A549 treated with GW870086 at 1 μM for 4 hours (cell line): ENCODE measurements around the gene AMDHD2. TPM values are rescaled to one million over a fixed set of nuclear protein-coding genes. Genes with fewer than 3 reads are reported as not detected.

Source experiments
- total RNA-seq: library from RNA; stranded (reverse); fragments of 200-300 nt; extraction: Qiagen RNA extraction; gene quantifications from 5 replicates; pipeline ENCODE4 v1.2.3, GENCODE V29; 2022; ENCODE audit warnings: low read depth

Gene AMDHD2, protein sequence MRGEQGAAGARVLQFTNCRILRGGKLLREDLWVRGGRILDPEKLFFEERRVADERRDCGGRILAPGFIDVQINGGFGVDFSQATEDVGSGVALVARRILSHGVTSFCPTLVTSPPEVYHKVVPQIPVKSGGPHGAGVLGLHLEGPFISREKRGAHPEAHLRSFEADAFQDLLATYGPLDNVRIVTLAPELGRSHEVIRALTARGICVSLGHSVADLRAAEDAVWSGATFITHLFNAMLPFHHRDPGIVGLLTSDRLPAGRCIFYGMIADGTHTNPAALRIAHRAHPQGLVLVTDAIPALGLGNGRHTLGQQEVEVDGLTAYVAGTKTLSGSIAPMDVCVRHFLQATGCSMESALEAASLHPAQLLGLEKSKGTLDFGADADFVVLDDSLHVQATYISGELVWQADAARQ
- total RNA-seq, result 13.7 to 26.4 TPM (median 23.1 TPM) in 5 replicates

DNA sequence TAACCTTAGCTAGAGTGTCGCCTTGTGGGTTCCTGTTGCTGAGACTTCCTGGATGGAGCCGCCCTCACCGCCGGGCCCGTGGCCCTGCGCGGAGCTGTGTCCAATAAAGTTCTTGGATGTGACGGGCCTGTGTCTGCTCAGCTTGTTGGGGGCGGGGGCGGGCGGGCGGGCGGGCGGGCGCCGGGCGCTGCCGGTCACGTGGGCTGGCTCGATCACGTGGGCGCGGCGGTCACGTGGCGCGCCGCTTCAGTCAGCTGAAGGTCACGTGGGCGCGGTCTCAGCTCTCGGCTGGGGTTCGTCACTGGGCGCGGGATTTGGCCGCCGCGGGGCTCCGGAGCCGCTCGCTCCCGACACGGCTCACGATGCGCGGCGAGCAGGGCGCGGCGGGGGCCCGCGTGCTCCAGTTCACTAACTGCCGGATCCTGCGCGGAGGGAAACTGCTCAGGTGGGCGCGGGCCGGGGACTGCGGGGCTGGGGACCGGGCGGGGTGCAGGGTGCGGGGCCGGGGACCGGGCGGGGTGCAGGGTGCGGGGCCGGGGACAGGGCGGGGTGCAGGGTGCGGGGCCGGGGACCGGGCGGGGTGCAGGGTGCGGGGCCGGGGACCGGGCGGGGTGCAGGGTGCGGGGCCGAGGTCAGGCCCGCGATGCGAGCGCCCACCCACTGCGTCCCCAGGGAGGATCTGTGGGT lies at the start of gene AMDHD2:
AMDHD2 (plus strand) TSS at position 275 of the 687 bp plus-strand sequence; CDS start at position 363, 88 bp downstream.

DNA sequence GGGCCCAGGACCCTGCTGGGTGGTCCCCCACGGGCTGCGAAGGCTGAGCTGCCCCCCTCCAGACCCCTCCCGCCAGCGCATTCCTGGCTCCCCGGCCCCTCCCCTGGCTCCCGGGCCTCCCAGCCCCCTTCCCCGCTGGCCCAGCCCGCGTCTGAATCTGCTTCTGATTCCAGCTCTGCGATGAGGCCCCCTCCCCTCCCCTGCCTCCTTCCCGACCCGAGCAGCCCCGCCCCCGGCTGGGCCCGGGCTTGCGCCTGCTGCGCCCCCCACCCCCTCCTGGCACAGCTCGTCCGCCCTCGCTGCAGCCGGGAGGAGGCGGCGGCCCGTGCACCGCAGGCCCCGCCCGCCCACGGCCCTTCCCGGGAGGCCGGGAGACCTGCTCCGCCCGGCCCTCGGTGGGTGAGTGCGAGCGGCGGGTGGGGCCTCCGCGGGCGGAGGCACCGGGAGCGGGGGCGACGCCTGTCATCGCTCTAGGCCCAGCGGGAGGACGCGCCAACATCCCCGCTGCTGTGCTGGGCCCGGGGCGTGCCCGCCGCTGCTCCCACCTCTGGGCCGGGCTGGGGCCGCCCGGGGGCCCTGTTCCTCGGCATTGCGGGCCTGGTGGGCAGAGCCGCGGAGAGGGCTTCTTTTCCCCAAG lies 49.0 kb upstream of the AMDHD2 start, which contains the start of gene NTN3:
NTN3 (plus strand) TSS at position 282 of the 637 bp plus-strand sequence. CDS start 405 bp downstream, outside the sequence.

DNA sequence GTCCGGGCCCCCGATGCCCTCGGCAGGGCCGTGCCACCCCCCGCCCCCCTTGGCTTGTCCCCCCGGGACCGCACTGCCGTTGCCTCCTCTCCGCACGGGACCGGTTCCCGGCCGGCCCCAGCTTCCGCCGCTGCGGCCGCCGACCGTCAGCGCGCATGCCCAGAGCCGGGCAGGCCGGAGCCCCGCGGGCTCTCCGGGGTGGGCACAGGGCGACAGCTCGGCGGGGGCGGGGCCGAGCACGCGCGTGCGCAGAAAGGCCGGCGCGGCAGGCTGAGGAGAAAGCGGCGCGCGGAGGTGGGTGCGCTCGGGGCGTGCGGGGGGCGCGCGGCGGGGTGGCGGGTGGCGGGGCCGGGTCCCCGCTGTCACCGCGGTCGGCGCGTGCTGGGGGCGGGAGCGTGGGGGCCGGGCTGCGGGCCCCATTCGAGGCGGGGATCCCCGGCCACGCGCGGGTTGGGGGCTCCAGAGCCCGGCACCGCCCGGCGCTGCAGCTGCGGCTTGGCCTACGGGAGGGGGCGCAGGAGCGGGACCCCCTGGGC lies 45.2 kb upstream of the AMDHD2 start, which contains the start of gene TBC1D24:
TBC1D24 (plus strand) TSS at position 251 of the 536 bp plus-strand sequence. CDS start 21,022 bp downstream, outside the sequence.

DNA sequence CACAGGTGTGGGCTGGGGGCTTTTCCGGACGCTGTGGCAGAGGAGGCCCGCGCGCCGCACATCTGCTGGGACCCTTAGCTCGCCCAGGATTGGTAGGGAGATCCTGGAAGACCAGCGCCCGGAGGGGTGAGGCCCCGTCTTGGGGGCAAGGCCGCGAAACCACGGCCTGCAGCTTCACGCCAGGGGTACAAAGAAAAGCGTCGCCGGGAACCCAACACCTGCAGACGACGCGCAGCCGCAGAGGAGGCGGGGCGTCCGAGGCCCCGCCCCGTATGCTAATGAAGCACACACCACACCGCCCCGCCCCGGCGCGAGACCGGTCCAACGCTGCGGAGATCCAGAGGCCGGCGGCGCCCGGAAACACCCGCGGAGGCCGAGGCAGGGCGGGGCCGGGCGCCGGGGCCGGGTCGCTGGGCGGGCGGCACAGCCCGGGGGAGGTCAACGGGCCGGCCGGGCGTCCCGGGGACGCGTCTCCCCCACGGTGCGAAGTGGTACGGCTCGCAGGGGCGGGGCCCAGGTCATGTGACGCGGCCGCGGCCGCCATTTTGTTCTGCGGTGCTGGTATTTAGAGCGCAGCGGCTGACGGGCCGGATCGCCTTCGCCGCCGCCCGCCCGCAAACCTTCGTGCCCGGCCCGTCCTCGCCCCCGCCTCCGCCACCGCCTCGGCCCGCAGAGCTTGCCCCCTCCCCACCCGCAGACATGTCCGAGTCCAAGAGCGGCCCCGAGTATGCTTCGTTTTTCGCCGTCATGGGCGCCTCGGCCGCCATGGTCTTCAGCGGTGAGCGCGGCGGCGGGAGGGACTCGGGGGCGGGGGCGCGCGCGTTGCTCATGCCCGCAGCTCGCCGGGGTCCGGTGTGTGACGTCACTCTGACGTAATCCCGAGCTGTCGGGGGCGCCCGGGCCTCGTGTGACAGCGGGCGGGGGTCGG lies 6.5 kb upstream of the AMDHD2 start, which contains the start of gene ATP6V0C:
ATP6V0C (plus strand) TSS at position 548 of the 928 bp plus-strand sequence; CDS start at position 700, 152 bp downstream.

DNA sequence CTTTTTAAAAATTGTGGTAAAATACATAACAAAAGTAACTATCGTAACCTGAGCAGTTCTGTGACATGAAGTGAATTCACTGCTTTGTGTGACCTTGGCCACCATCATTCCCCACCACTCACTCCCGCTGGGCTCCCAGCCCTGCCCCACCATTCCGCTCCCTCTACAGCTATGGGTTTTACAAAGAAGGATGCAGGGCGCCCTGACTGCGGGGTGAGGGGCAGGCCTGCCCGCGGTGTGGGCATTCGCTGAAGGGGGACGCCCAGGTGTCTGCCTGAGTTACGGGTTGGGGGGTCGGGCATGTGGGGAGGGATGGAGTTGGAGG lies 11.2 kb downstream of the AMDHD2 start, which contains the start of gene CEMP1:
CEMP1 (minus strand) TSS at position 38 of the 325 bp plus-strand sequence. CDS start 335 bp downstream, outside the sequence.

DNA sequence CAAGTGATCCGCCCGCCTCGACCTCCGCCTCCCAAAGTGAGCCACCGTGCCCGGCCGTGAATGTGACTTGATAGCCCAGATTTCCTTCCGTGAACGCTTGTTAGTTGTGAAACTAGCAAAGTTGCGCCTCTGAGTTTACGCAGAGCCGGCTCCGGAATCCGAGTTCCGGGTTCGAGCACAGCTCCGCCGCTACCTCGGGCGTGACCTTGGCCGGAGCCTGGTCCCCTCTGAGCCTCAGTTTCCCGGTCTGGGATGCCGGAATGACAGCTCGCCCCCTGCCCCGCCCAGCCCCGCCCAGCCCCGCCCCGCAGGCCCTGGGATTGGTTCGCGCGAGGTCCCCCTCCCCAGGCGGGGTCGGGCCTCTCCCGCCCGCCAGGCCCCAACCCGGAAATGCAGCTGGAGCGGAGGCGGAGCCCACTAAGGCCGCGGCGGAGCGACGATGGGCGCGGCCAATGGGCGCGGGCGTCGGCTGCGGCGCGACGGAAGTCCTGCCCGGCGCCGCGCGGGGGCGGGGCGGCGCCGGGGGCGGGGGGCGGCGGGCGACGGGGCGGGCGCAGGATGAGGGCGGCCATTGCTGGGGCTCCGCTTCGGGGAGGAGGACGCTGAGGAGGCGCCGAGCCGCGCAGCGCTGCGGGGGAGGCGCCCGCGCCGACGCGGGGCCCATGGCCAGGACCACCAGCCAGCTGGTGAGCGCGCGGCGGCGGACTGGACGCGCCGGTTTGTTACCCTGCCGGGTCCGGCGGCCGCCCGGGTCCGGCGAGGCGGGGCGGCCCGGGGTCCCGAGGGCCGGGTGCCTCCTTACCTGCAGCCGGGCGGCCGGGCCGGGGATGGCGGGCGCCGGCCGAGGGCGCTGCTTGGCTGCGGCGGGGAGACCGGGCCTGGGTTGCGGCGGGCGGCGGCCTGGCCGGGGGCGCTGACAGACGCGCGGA lies 17.5 kb downstream of the AMDHD2 start, which contains the start of gene PDPK1:
PDPK1 (plus strand) TSS at position 571 of the 929 bp plus-strand sequence; CDS start at position 663, 92 bp downstream.

Other genes starting within 250 kb of the AMDHD2 start
- 15.9 to 20.5 TPM (median 20.2 TPM) in 5 replicates for gene ABCA3, start 179.6 kb upstream of the AMDHD2 start, total RNA-seq
- gene CCNF, start 90.9 kb upstream of the AMDHD2 start, total RNA-seq, result 18.2 to 24.3 TPM (median 22.2 TPM) in 5 replicates
- 15.6 to 20.9 TPM (median 19.0 TPM) in 5 replicates for gene TEDC2, start 60.3 kb upstream of the AMDHD2 start, total RNA-seq
- 0.07 TPM in 1 of 5 replicates, not detected in the others for gene NTN3, start 49.1 kb upstream of the AMDHD2 start, total RNA-seq
- 5.7 to 8.7 TPM (median 7.5 TPM) in 5 replicates for gene TBC1D24, start 45.2 kb upstream of the AMDHD2 start, total RNA-seq
- 158 to 311 TPM (median 226 TPM) in 5 replicates for gene ATP6V0C, start 6.4 kb upstream of the AMDHD2 start, total RNA-seq
- 0.12 TPM in 1 of 5 replicates, not detected in the others for gene CEMP1, start 11.0 kb downstream of the AMDHD2 start, total RNA-seq
- gene PDPK1, start 17.6 kb downstream of the AMDHD2 start, total RNA-seq, result 16.1 to 23.2 TPM (median 21.5 TPM) in 5 replicates
- 36.0 to 45.0 TPM (median 43.8 TPM) in 5 replicates for gene KCTD5, start 162.2 kb downstream of the AMDHD2 start, total RNA-seq
- gene PRSS27, start 199.9 kb downstream of the AMDHD2 start, total RNA-seq, result 0.71 to 1.9 TPM (median 1.3 TPM) in 5 replicates
- gene SRRM2, start 232.3 kb downstream of the AMDHD2 start, total RNA-seq, result 305 to 408 TPM (median 384 TPM) in 5 replicates